ENCODE measurements around the gene CSNK1G3. TPM values are rescaled to one million over a fixed set of nuclear protein-coding genes. Genes with fewer than 3 reads are reported as not detected.

Gene CSNK1G3
- total RNA-seq, 4 donors from 2014 or later, result 17.4 to 82.6 (median 42.5) TPM

GRCh38 chr5:123664961-123665360, 153.0 kb downstream of the CSNK1G3 start:
- peaks cover 0 to 11% (median 0%) of the 10 kb centered on the region in 3 donors for H3K4me1 ChIP-seq
- no peak overlapping the region for H3K27ac ChIP-seq
- intact Hi-C loops (cut with DNase I), result no loop called here
- no peaks in the 10 kb centered on the region for H3K27me3 ChIP-seq
- H3K4me3 ChIP-seq, result no peak overlapping the region
- DNase-seq, result no peak
- H3K36me3 ChIP-seq, result no peaks in the 10 kb centered on the region
- TF ChIP-seq POLR2A (IDR thresholded peaks at IDR 0.05), result no peak
- TF ChIP-seq, protein P1, sequence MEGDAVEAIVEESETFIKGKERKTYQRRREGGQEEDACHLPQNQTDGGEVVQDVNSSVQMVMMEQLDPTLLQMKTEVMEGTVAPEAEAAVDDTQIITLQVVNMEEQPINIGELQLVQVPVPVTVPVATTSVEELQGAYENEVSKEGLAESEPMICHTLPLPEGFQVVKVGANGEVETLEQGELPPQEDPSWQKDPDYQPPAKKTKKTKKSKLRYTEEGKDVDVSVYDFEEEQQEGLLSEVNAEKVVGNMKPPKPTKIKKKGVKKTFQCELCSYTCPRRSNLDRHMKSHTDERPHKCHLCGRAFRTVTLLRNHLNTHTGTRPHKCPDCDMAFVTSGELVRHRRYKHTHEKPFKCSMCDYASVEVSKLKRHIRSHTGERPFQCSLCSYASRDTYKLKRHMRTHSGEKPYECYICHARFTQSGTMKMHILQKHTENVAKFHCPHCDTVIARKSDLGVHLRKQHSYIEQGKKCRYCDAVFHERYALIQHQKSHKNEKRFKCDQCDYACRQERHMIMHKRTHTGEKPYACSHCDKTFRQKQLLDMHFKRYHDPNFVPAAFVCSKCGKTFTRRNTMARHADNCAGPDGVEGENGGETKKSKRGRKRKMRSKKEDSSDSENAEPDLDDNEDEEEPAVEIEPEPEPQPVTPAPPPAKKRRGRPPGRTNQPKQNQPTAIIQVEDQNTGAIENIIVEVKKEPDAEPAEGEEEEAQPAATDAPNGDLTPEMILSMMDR (IDR thresholded peaks at IDR 0.05), result no peak
- 86 to 100% methylated on average over 1 of the region's 1 CpG for WGBS, 2 donors
- peaks cover 0 to 16% (median 0%) of the 10 kb centered on the region in 3 donors for H3K9me3 ChIP-seq

DNA sequence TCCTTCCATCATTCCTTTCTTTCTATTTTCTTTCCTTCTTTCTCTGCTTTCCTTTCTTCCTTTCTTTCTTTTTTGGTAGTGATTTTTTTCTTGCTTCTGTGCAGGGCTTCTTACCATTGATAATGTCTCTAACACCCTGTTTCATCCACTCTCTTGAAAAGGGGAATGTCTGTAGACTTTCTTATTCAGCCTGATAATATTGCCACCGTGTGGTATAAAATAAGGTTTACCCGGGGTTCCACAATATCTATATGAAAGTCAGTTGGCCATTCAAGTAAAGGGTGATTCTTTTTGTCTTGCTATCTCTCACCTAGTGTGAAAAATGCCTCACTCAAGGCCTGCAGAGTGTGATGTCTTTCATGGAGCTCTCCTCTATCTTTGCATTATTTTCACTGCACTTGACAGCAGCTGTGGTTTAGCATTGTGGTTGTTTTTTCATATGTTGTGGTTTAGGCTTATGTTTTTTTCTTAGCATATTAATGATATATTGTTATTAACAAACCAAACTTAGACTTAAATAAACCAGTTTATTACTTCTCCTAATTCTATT, 153.9 kb downstream of the CSNK1G3 start:
- DNase-seq, result no peak
- Histone ChIP-seq H3K4me3 (no peak overlapping the region), H3K9me3 (peaks cover 0 to 16% (median 0%) of the 10 kb centered on the region in 3 donors), H3K4me1 (peaks cover 0 to 3% (median 0%) of the 10 kb centered on the region in 3 donors), H3K27ac (no peak overlapping the region), H3K36me3 (no peaks in the 10 kb centered on the region), H3K27me3 (no peaks in the 10 kb centered on the region)
- intact Hi-C loops (cut with DNase I), result no loop called here
- 83 to 90% methylated on average over 2 of the region's 2 CpGs for WGBS, 2 donors
- TF ChIP-seq POLR2A (IDR thresholded peaks at IDR 0.05), result no peak
- TF ChIP-seq, protein P1 (IDR thresholded peaks at IDR 0.05), result no peak

Other genes starting within 250 kb of the CSNK1G3 start
- 10 to 100 TPM in 2 of 4 donors, 1 to 10 TPM in 2; 7.9 to 12.6 (median 10.1) TPM for gene CEP120, start 88.8 kb upstream of the CSNK1G3 start, total RNA-seq